Measurements from ENCODE around the gene PCDHGA2. TPM values are rescaled to one million over a fixed set of nuclear protein-coding genes. Genes with fewer than 3 reads are reported as not detected.

The PCDHGA2 gene
- total and polyA plus RNA-seq, 2 donors (not counting 1 experiment from before 2014, with no cell fraction given), result 4.5 to 5.8 TPM

GRCh38 chr5:141319202-141319601, 19.4 kb upstream of the PCDHGA2 start:
- H2AFZ ChIP-seq (ENCODE audit: low read length), result no peak overlapping the region
- TF ChIP-seq EZH2 (IDR thresholded peaks at IDR 0.05; ENCODE audit: low read length, missing control alignments) (no peak), CTCF (conservative IDR thresholded peaks at IDR 0.05 in 1 of 2, IDR thresholded peaks at IDR 0.05 in 1 of 2; ENCODE audit: low read depth in 1 of 2, low read length in 2 of 2) (no peak)
- H3K27me3 ChIP-seq (ENCODE audit: control insufficient read depth, insufficient read depth, low read length), result no peaks in the 10 kb centered on the region
- H3K4me2 ChIP-seq (ENCODE audit: extremely low read depth, insufficient read depth, low read length), result no peak overlapping the region
- no peak overlapping the region for H3K27ac ChIP-seq (ENCODE audit: insufficient read depth, low read length)
- no peak overlapping the region for H3K9ac ChIP-seq (ENCODE audit: insufficient read depth, low read length)
- peaks cover 5% of the 10 kb centered on the region for H3K36me3 ChIP-seq (ENCODE audit: control insufficient read depth, insufficient read depth, low read length)
- no peaks in the 10 kb centered on the region for H3K4me1 ChIP-seq (ENCODE audit: control insufficient read depth, extremely low read depth, insufficient read depth, low read length)
- no peak for DNase-seq (ENCODE audit: low read depth in 2 of 2)
- no peaks in the 10 kb centered on the region for H4K20me1 ChIP-seq (ENCODE audit: control insufficient read depth, extremely low read depth, insufficient read depth, low read length)
- peaks cover 25% of the 10 kb centered on the region for H3K79me2 ChIP-seq (ENCODE audit: control insufficient read depth, insufficient read depth, low read length)
- peaks cover 12% of the 10 kb centered on the region for H3K9me3 ChIP-seq (ENCODE audit: control insufficient read depth, insufficient read depth, low read depth, low read length)
- H3K4me3 ChIP-seq (replicated peaks in 1 of 4; ENCODE audit: control extremely low read depth in 1 of 4, insufficient read depth in 1 of 4, low read depth in 3 of 4, low read length in 4 of 4), result peak overlapping the region in 2 of 4 experiments; percentile 89 to 99

GRCh38 chr5:141319699-141320098, 18.9 kb upstream of the PCDHGA2 start:
- Histone ChIP-seq H3K4me3 (replicated peaks in 1 of 4; ENCODE audit: control extremely low read depth in 1 of 4, insufficient read depth in 1 of 4, low read depth in 3 of 4, low read length in 4 of 4) (peak overlapping the region; percentile 89 to 99 (median 93)), H3K9me3 (ENCODE audit: control insufficient read depth, insufficient read depth, low read depth, low read length) (peaks cover 12% of the 10 kb centered on the region), H3K4me1 (ENCODE audit: control insufficient read depth, extremely low read depth, insufficient read depth, low read length) (no peaks in the 10 kb centered on the region), H2AFZ (ENCODE audit: low read length) (no peak overlapping the region), H3K36me3 (ENCODE audit: control insufficient read depth, insufficient read depth, low read length) (peaks cover 5% of the 10 kb centered on the region), H4K20me1 (ENCODE audit: control insufficient read depth, extremely low read depth, insufficient read depth, low read length) (no peaks in the 10 kb centered on the region), H3K9ac (ENCODE audit: insufficient read depth, low read length) (no peak overlapping the region), H3K79me2 (ENCODE audit: control insufficient read depth, insufficient read depth, low read length) (peaks cover 25% of the 10 kb centered on the region), H3K27ac (ENCODE audit: insufficient read depth, low read length) (no peak overlapping the region), H3K27me3 (ENCODE audit: control insufficient read depth, insufficient read depth, low read length) (no peaks in the 10 kb centered on the region), H3K4me2 (ENCODE audit: extremely low read depth, insufficient read depth, low read length) (peak overlapping the region; percentile 63)
- no peak for TF ChIP-seq CTCF (conservative IDR thresholded peaks at IDR 0.05 in 1 of 2, IDR thresholded peaks at IDR 0.05 in 1 of 2; ENCODE audit: low read depth in 1 of 2, low read length in 2 of 2)
- no peak for TF ChIP-seq EZH2 (IDR thresholded peaks at IDR 0.05; ENCODE audit: low read length, missing control alignments)
- DNase-seq (ENCODE audit: low read depth in 2 of 2), result no peak

GRCh38 chr5:141320225-141321169, 18.1 kb upstream of the PCDHGA2 start, which contains the start of gene TAF7:
TSS of gene TAF7 (minus strand) at chr5:141320784. CDS start at chr5:141320044, 740 bp downstream.
- peaks cover 5% of the 10 kb centered on the region for H3K36me3 ChIP-seq (ENCODE audit: control insufficient read depth, insufficient read depth, low read length)
- H3K4me3 ChIP-seq (replicated peaks in 1 of 4; ENCODE audit: control extremely low read depth in 1 of 4, insufficient read depth in 1 of 4, low read depth in 3 of 4, low read length in 4 of 4), result peak within 1 kb of the TSS; percentile 89 to 99 (median 93)
- peak within 1 kb of the TSS; percentile 73 for H3K4me2 ChIP-seq (ENCODE audit: extremely low read depth, insufficient read depth, low read length)
- DNase-seq (ENCODE audit: low read depth in 2 of 2), result peak; percentile 88 to 95
- H2AFZ ChIP-seq (ENCODE audit: low read length), result peak within 1 kb of the TSS; percentile 99
- peak within 1 kb of the TSS; percentile 100 for H3K27ac ChIP-seq (ENCODE audit: insufficient read depth, low read length)
- no peaks in the 10 kb centered on the region for H3K27me3 ChIP-seq (ENCODE audit: control insufficient read depth, insufficient read depth, low read length)
- peaks cover 25% of the 10 kb centered on the region for H3K79me2 ChIP-seq (ENCODE audit: control insufficient read depth, insufficient read depth, low read length)
- TF ChIP-seq CTCF (conservative IDR thresholded peaks at IDR 0.05 in 1 of 2, IDR thresholded peaks at IDR 0.05 in 1 of 2; ENCODE audit: low read depth in 1 of 2, low read length in 2 of 2), result peak; percentile 79 to 95
- TF ChIP-seq EZH2 (IDR thresholded peaks at IDR 0.05; ENCODE audit: low read length, missing control alignments), result no peak
- no peaks in the 10 kb centered on the region for H3K4me1 ChIP-seq (ENCODE audit: control insufficient read depth, extremely low read depth, insufficient read depth, low read length)
- H3K9ac ChIP-seq (ENCODE audit: insufficient read depth, low read length), result peak within 1 kb of the TSS; percentile 93
- H4K20me1 ChIP-seq (ENCODE audit: control insufficient read depth, extremely low read depth, insufficient read depth, low read length), result no peaks in the 10 kb centered on the region
- H3K9me3 ChIP-seq (ENCODE audit: control insufficient read depth, insufficient read depth, low read depth, low read length), result peaks cover 12% of the 10 kb centered on the region
